HG02610 (cell line): ENCODE measurements around the gene DUSP1.

ENCODE experiments used
- ATAC-seq: cut with Tn5 transposase; IDR thresholded peaks from one replicate; pipeline ENCODE4 v1.9.1; 2021; ENCODE audit warnings: mild to moderate bottlenecking, moderate library complexity; ENCODE audit not compliant: unreplicated experiment

Gene DUSP1

GRCh38 chr5:172782169-172783039 lies 11.4 kb upstream of the DUSP1 start:
- ATAC-seq: no peak

DNA sequence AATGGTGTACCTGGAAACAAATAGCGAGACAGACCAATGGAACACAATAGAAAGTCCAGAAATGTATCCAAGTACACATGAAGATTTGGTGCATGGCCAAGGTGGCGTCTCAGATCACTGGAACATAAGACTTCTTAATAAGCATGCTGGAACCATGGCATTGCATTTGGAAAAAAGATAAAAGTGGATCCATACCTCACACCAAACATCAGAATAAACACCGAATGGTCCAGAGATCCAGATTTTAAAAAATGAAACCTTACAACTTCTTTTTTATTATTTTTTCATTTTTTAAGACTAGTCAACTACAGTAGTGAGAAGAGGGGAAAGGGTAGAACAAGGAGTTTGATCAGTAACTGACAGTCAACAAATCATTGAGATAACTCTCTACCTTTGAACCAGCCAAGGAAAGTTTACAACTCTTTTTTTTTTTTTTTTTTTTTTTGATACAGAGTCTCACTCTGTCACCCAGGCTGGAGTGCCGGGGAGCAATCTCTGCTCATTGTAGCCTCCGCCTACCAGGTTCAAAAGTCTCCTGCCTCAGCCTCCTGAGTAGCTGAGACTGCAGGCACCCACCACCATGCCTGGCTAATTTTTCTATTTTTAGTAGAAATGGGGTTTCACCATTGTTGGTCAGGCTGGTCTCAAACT lies 8.8 kb upstream of the DUSP1 start:
- ATAC-seq: no peak

DNA sequence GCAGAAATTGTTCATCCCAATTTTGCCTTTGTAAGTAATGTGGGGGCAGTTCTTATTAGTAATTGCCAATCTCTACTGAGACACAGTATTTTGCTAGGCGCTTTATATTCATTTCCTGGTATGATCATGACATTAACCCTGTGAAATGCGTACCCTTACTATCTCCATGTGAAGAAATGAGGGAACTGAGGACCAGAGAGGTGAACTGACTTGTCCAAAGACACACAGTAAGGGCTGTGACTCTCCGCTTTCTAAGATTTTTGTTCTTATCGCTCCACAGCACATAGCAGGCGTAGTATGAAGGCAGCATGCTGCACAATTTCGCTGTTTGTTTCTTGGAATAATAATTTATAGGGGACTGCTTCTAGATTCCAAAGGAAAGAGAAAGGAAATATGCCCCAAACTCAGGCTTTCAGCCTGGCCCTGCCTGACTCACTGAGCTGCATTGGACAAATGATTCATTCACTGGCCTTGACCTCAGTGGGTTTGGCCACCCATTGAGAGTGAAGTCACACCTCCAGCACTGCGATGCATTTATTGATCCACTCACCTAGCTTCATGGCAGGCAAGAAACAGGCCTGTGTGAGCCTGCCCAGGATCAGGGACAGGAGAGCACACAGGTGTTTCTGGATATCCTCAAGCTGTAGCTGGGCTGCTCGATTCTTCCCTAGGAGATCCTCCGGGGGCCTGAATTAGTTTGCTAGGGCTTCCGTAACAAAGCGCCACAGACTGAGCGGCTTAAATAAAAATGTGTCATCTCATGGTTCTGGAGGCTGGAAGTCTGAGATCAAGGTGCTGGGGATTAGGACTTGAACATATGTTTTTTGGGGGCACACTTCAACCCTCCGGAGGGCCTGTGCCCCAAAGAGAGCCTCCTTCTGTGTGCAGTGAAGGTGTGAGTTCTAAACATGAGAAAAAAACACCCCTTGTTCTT lies 7.2 kb upstream of the DUSP1 start:
- ATAC-seq: peak; percentile 18

- ATAC-seq: no peak
Measured at GRCh38 chr5:172776235-172776594, 5.2 kb upstream of the DUSP1 start.

- no peak for ATAC-seq
Measured at GRCh38 chr5:172775326-172776234, 4.6 kb upstream of the DUSP1 start.

GRCh38 chr5:172774561-172775315 lies 3.7 kb upstream of the DUSP1 start:
- ATAC-seq: no peak

GRCh38 chr5:172773481-172774469 lies 2.8 kb upstream of the DUSP1 start:
- no peak for ATAC-seq

DNA sequence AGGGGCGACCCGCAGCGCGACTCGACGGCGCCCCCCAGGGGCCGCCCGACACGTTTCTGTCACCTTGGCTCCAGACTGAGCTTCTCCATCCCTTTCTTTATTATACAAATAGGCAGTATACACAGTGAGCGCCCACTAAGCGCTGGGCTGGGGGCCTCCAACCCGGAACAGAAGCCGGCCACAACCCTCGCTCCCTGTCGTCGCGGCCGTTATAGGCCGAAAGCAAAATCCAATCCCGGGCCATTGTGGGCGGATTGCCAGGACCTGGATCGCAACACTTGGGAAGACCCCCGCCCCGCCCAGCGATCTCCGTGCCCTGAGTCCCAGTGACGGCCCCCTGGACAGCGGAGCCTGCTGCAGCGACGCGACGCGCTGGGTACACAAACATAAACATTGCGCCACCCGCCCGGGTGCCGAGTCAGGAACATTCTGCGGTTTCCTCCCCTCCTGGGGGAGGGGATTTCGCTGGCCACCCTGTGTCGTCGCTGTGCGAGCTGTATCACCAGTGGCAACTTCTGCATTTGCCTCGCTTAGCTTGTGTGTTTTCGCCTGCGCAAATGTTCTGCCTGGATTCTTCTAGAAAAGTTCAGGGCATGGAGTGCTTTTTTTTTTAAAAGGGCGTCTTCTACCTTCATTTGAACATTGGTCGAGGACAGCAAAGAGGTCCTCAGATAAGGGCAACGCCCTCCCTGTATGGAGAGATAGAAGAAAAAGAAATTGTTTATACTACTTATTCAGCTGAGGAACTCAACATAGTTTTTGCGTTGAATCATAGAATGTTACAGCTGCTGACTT lies 1.3 kb upstream of the DUSP1 start:
- peak; percentile 25 for ATAC-seq

DNA sequence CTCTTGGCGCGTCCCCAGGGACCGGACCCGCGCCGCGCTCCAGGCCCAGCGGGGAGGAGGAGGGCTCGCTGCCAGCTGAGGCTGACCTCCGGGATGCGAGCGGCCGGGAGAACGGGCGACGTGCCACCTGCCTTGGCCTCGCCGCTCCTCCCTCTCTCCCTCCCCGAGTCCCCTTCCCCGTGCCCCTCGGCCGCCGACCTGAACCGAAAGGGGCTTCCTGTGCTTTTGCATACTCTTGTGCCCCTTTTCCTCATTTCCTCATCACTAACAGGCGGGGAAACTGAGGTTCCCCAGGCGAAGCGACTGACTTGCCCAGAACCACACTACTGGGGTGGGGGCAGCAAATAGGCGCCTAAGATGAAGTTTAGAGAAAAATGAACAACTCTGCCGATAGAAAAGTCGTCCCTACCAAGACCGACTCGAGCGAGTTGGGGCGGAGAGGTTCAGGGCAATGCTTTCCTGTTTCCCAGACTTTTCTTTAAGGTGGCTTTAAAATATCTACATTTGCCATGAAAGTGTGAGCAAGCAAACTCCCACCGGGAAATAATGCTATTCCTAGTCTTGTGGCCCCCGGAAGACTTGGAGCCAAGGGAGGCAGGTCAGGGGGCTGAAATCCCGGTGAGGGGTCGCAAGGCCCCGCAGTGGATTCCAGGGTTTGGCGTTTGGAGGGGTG lies 580 bp upstream of the DUSP1 start:
- no peak for ATAC-seq

GRCh38 chr5:172770374-172770674 lies 671 bp downstream of the DUSP1 start:
- ATAC-seq: no peak

- no peak for ATAC-seq
Measured at GRCh38 chr5:172769616-172770373, 1.2 kb downstream of the DUSP1 start.

GRCh38 chr5:172769342-172769615 lies 1.7 kb downstream of the DUSP1 start:
- no peak for ATAC-seq

DNA sequence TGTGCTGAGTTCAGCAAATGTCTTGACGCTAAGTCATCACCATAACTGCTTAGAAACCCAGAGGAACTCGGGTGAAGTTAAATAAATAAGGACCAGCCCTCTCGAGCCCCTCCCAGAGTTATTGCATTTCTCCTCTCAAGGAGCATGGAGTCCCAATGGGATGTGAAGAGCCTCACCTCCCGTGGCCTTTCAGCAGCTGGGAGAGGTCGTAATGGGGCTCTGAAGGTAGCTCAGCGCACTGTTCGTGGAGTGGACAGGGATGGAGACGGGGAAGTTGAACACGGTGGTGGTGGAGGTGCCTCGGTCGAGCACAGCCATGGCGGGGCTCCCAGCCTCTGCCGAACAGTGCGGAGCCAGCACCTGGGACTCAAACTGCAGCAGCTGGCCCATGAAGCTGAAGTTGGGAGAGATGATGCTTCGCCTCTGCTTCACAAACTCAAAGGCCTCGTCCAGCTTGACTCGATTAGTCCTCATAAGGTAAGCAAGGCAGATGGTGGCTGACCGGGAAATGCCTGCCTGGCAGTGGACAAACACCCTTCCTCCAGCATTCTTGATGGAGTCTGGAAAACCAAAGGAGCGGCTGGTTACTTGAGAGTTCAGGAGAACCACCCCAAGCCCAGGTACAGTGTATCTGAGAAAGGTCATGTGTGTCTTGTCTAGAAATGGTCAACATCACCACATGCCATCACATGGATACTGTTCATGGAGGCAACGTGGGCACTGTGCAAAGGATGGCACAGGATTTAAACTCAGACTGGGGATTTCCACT lies 2.2 kb downstream of the DUSP1 start:
- no peak for ATAC-seq

DNA sequence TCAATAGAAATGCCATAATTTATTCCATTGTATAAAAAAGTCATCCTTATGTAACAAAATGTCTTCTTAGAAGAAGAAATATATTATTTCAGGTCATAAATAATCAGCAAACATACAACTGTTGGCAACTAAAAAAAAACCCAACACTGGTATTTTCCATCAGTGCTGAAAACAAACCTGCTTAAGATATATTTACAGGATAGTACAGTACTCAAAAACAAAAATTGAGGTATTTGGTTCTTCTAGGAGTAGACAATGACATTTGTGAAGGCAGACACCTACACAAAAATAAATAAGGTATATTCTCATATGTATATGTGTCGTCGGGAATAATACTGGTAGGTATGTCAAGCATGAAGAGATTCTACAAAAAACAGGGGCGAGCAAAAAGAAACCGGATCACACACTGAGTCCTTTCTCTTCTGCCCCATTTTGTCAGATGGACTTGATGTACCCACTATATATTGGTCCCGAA lies 2.9 kb downstream of the DUSP1 start:
- no peak for ATAC-seq

GRCh38 chr5:172766287-172767108 lies 4.5 kb downstream of the DUSP1 start:
- no peak for ATAC-seq
